Activated CD4-positive, alpha-beta memory T cell treated with anti-CD3 and anti-CD28 coated beads, Interleukin-2, amount 10 ng/mL, durations not matched to agents 7 days and 5 days (primary cell): Measurements from ENCODE around the gene HUNK. TPM values are rescaled to one million over a fixed set of nuclear protein-coding genes. Genes with fewer than 3 reads are reported as not detected.

ENCODE experiments used
- CTCF ChIA-PET: fragments of 350-600 bp; sonication (Branson Sonifier 250); formaldehyde crosslinking; loops from one replicate; lab custom pipeline; 2021; ENCODE audit warnings: antibody characterized with exemption, inconsistent platforms; lab: Charles Lee
- POLR2A ChIA-PET: fragments of 350-600 bp; sonication (Branson Sonifier 250); formaldehyde crosslinking; loops from one replicate; lab custom pipeline; 2021; ENCODE audit warnings: antibody characterized with exemption; lab: Charles Lee
- DNase-seq: peaks from one replicate; pipeline ENCODE4 v3.0.0-alpha.2; 2020
- H3K27ac Mint-ChIP-seq: one replicate; pipeline ENCODE4 v1.8.0; 2021; ENCODE audit warnings: mild to moderate bottlenecking, mixed read lengths
- H3K27me3 Mint-ChIP-seq: one replicate; pipeline ENCODE4 v1.8.0; 2021; ENCODE audit warnings: mixed read lengths
- H3K36me3 Mint-ChIP-seq: one replicate; pipeline ENCODE4 v1.8.0; 2021; ENCODE audit warnings: low read depth, mixed read lengths
- H3K4me1 Mint-ChIP-seq: one replicate; pipeline ENCODE4 v1.8.0; 2021; ENCODE audit warnings: mixed read lengths
- H3K4me3 Mint-ChIP-seq: one replicate; pipeline ENCODE4 v1.8.0; 2021; ENCODE audit warnings: mild to moderate bottlenecking, mixed read lengths
- H3K9me3 Mint-ChIP-seq: one replicate; pipeline ENCODE4 v1.8.0; 2021; ENCODE audit warnings: mixed read lengths
- total RNA-seq, 2 experiments: library from RNA; stranded (reverse); gene quantifications; one replicate each; pipeline ENCODE4 v1.2.3, GENCODE V29; 2021

Gene HUNK
- total RNA-seq, 2 experiments from 2014 or later = 0.03 to 0.05 TPM

DNA sequence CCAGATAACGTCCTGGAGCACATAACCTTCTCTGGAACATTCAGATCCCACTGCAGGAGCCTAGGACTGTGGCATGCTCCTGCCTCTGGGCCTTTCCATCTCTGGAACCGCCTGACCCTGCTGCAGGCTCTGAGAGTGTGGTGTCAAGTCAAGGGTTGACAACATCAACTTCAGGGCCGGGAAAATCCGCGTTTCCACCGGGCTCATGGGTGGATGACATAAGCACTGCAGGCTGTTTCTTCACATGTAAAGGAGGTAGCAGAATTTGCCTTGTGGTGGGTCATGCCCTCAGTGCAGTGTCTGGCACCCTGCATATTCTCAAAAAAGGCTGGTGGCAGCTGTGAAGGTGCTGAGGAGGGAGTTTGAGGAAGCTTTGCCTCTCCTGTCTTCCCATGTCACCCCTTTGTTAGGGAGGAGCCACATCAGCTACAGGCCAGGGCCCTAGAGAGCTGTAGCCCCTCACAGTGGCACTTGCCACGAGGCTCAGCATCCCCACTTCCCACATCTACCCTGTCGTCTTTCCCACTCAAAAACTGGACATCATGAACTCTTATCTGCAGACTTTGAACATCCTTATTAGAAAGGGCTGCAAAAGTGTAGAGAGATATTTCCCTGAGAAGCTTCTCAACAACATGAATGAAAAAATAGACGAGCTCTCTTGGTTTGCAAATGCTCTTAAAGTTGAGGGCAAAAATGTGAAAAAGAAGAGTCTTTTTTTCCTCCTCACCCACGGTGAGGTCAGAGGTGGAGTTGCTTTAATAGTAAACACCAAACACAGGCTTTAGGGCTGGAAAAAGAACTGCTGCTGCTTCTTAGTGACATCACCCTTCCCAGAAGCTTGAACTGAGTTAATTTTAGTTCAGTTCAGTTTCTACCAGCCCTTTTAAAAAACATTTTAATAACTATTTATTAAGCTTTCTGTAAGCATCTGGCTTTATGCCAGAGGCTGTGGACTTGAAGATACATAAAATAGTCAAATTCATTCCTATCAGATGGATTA is 121.3 kb downstream of the HUNK start:
- ChIA-PET POLR2A (no interaction called here), CTCF (no interaction called here)
- H3K4me3 Mint-ChIP-seq = no peak overlapping the region
- no peaks in the 10 kb centered on the region for H3K27me3 Mint-ChIP-seq
- no peaks in the 10 kb centered on the region for H3K9me3 Mint-ChIP-seq
- no peaks in the 10 kb centered on the region for H3K36me3 Mint-ChIP-seq
- DNase-seq = no peak
- no peak overlapping the region for H3K27ac Mint-ChIP-seq
- H3K4me1 Mint-ChIP-seq = no peaks in the 10 kb centered on the region

DNA sequence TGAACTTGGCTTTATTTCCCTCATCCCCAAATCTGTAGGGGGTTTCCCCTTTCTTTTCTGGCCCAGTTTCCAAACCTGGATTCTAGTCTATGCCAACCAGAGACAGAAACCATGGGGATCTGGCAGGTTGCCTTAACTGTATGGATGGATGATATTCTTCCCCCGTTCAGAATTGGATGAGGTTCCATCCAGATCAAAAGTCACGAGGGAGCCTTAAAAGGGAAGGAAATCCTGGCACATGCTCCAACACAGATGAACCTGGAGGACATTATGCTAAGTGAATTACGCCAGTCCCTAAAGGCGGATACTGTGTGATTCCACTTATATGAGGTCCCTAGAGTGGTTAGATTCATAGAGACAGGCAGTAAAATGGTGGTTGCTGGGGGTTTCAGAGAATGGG is 124.4 kb downstream of the HUNK start:
- Mint-ChIP-seq H3K4me1 (no peaks in the 10 kb centered on the region), H3K27ac (no peak overlapping the region), H3K9me3 (no peaks in the 10 kb centered on the region), H3K27me3 (no peaks in the 10 kb centered on the region), H3K4me3 (no peak overlapping the region), H3K36me3 (no peaks in the 10 kb centered on the region)
- DNase-seq = no peak
- POLR2A ChIA-PET = no interaction called here
- CTCF ChIA-PET = no interaction called here

DNA sequence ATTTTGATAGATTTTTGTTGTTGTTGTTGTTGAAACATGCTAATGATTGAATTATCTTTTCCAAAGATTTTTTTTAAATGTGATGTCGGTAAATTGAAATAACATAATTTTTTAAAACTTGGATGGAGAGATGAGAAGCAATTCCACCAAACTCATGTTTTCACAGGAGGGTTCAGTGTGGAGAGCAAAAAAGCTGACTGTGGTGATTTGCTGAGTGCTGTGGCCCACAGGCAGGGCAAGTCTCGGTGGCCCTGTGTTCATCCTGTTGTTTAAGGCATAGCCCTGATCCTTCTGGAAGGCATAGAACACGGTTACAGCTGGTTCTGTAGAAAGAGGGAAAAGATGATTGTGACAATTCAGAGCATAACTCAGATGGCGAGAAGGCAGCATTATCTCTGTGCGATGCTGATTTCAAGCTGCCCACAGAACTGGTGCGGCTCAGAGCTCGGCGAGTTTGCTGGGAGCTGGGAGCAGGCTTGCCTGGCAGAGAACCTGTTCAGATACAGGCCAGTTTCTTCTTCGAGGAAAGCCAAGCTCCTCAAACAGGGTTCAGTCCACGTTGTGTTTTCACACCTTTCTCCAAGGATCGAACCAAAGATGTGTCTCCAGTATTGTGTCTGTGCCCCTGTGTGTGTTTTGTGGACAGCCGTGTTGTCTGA is 127.1 kb downstream of the HUNK start:
- Mint-ChIP-seq H3K4me1 (no peaks in the 10 kb centered on the region), H3K4me3 (no peak overlapping the region), H3K9me3 (no peaks in the 10 kb centered on the region), H3K36me3 (no peaks in the 10 kb centered on the region), H3K27me3 (no peaks in the 10 kb centered on the region), H3K27ac (no peak overlapping the region)
- CTCF ChIA-PET = no interaction called here
- no peak for DNase-seq
- POLR2A ChIA-PET = no interaction called here

DNA sequence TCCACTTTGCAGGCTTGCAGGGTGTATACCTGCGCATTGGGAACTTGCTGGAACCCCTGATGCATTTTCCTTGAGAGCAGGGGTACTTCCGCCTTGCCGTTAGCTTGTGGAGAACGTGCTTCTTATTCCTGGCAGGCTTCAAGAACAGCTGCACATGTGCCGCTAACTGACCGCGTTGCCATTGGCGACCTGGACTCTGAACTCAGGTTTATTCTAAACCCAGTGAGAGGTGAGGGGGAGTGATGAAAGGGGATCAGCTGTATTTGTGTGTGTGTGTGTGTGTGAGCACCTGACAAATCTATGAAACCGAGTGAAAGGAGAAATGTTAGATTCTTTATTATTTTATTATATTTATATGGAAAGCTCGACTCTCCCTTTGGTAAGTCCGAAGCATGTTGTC is 128.6 kb downstream of the HUNK start:
- H3K4me1 Mint-ChIP-seq = no peaks in the 10 kb centered on the region
- H3K36me3 Mint-ChIP-seq = no peaks in the 10 kb centered on the region
- ChIA-PET POLR2A (no interaction called here), CTCF (no interaction called here)
- H3K27me3 Mint-ChIP-seq = no peaks in the 10 kb centered on the region
- H3K27ac Mint-ChIP-seq = no peak overlapping the region
- no peaks in the 10 kb centered on the region for H3K9me3 Mint-ChIP-seq
- DNase-seq = no peak
- no peak overlapping the region for H3K4me3 Mint-ChIP-seq

DNA sequence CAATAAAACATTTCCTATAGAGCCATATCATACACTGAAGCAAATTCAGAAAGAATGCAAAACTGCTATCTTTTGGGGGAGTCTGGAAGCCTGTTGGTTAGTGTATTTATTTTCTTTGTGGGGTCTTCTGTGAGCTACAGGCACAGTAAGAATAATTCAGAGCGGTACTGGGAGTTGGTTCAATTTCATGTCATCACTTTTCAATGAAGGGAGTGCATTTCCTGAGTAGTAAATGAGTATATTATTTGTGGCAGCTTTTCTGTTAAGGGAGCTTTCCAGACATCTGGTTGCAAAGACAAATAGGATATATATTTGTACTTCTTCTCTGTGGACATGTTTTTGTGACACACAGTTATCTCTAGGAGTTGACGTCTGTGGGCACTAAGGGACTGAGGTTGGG is 130.6 kb downstream of the HUNK start:
- Mint-ChIP-seq H3K36me3 (no peaks in the 10 kb centered on the region), H3K27me3 (no peaks in the 10 kb centered on the region), H3K4me1 (no peaks in the 10 kb centered on the region), H3K27ac (no peak overlapping the region), H3K4me3 (no peak overlapping the region), H3K9me3 (no peaks in the 10 kb centered on the region)
- POLR2A ChIA-PET = no interaction called here
- CTCF ChIA-PET = no interaction called here
- DNase-seq = no peak

DNA sequence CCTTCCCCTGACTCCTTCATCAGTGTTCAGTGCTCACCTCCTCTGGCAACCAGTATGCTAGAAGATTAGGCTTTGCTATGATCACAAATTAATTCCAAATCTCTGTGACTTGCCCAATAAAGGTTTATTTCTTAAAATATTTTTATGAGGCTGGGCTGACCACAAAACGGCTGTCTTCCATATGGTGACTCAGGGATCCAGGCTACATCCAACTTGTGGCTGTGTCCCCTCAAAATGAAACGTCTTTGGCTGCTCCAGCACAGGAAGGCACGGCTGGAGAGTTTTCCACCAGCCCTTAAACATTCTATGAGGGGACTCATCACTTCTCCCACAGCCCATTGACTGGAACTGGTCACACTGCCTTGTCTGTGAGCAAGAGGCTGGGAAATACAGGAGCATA is 131.5 kb downstream of the HUNK start:
- CTCF ChIA-PET = no interaction called here

DNA sequence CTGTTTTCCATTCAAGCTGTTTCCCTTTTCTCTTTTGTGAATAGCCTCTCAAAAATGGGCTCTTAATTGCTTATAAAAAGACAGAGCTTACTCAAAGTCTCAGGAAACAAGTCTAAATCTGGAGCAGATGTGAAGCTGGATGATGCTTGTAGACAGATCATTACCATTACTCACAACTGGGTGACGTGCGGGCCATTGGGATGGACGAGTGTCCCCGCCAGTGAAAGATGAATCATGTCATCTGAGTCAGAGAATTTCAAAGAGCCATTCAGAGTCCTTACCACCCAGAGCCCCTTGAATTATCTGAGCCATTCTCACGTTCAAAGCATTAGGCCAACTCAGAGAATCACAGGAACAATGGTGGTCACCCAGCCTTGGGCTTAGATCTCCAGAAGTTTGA is 134.6 kb downstream of the HUNK start:
- Mint-ChIP-seq H3K9me3 (no peaks in the 10 kb centered on the region), H3K4me1 (no peaks in the 10 kb centered on the region), H3K36me3 (no peaks in the 10 kb centered on the region), H3K4me3 (no peak overlapping the region), H3K27me3 (no peaks in the 10 kb centered on the region), H3K27ac (no peak overlapping the region)
- no peak for DNase-seq
- ChIA-PET POLR2A (no interaction called here), CTCF (no interaction called here)

More for the DNA sequence above, 131.5 kb downstream of the HUNK start:
- no peak for DNase-seq
- Mint-ChIP-seq H3K27ac (no peak overlapping the region), H3K27me3 (no peaks in the 10 kb centered on the region), H3K36me3 (no peaks in the 10 kb centered on the region), H3K4me1 (no peaks in the 10 kb centered on the region), H3K9me3 (no peaks in the 10 kb centered on the region), H3K4me3 (no peak overlapping the region)
- POLR2A ChIA-PET = no interaction called here

DNA sequence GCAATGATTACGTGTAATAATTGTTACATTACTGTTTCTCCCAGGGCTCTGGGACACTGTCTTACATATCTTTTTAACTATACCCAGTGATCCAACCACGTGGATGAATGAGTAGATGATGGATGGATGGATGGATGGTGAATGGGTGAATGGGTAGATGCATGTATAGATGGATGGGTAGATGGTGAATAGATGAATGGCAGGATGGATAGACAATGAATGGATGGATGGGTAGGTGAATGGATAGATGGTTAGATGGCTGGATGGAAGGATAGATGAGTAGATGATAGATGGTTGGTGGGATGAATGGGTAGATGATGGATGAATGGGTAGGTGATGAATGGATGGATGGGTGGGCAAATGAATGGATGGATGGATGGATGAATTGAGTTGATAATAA is 135.9 kb downstream of the HUNK start:
- H3K36me3 Mint-ChIP-seq = no peaks in the 10 kb centered on the region

DNA sequence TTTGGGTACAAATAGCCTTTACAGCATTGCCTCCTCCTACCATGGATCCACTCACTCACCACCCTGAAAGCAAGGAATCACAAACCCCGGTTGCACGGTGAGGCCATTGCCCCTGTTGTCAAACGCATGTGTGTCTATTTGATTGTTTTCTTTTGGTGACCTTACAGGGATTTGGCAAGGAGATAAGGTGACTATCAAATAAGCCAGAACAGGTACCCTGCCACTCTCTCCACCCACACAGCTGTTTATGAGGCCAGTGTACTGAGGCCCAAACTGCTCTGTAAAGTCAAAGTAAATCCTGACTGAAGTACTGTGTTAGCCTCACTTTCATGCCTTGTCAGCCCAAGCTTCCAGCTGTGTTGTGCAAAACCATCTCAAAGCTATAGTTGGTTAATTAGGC is 136.4 kb downstream of the HUNK start:
- Mint-ChIP-seq H3K27ac (no peak overlapping the region), H3K36me3 (no peaks in the 10 kb centered on the region), H3K4me3 (no peak overlapping the region), H3K9me3 (no peaks in the 10 kb centered on the region), H3K27me3 (no peaks in the 10 kb centered on the region), H3K4me1 (no peaks in the 10 kb centered on the region)
- ChIA-PET CTCF (no interaction called here), POLR2A (no interaction called here)
- no peak for DNase-seq

More for the DNA sequence above, 135.9 kb downstream of the HUNK start:
- CTCF ChIA-PET = no interaction called here
- no peaks in the 10 kb centered on the region for H3K4me1 Mint-ChIP-seq
- H3K4me3 Mint-ChIP-seq = no peak overlapping the region
- no peaks in the 10 kb centered on the region for H3K9me3 Mint-ChIP-seq
- DNase-seq = no peak
- POLR2A ChIA-PET = no interaction called here
- no peaks in the 10 kb centered on the region for H3K27me3 Mint-ChIP-seq
- H3K27ac Mint-ChIP-seq = no peak overlapping the region

DNA sequence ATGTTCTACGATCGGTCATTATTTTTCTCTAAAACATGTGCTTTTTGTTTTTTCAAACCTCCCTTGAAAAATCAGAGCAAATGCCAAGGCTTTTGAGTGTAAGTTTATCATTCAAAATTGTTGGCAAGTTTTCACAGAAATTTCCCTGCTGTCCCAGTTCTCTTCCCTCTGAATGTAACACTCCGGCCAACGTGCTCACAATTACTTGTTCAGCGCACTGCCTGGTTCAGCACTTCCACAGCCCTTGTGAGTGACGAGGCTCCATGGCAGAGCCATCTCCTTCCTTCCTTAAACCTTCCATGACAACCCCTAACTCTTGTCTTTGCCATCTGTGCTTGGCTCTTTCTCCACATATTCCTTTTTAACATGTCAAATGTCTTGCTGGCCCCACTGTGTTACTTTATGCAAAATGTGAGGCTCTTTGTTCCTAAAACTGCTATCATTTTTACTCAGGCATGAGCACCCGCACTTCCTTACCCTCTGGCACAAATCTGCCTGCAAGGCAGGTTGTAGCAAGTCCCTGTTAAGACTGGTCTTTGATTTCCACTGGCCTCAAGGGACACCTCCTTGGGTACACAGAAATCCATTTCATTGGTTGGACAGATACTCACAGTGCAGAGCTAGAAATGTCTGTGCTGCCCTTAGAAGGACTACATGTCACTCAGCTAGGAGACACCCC is 142.8 kb downstream of the HUNK start:
- Mint-ChIP-seq H3K27me3 (no peaks in the 10 kb centered on the region), H3K4me1 (no peaks in the 10 kb centered on the region), H3K9me3 (no peaks in the 10 kb centered on the region), H3K4me3 (no peak overlapping the region), H3K27ac (no peak overlapping the region), H3K36me3 (no peaks in the 10 kb centered on the region)
- DNase-seq = no peak
- POLR2A ChIA-PET = interaction anchor here (0.6 kb wide), 1 partner anchor 311 kb away, joined by 3 read pairs; no protein-coding TSS in a partner anchor
- CTCF ChIA-PET = no interaction called here

DNA sequence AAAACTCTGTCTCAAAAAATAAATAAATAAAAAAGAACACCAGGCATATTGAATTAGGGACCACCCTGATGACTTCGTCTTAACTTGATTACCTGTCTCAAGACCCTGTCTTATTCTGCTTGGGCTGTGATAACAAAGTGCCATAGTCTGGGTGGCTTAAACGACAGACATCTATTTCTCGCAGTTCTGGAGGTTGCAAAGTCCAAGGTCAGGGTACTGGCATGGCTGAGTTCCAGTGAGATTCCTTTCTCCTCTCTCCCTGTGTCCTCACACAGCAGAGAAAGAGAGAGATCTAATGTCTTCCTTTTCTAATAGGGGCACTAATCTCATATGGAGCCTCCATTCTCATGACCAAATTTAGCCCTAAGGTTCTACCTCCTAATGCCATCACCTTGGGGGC is 145.6 kb downstream of the HUNK start:
- no peaks in the 10 kb centered on the region for H3K9me3 Mint-ChIP-seq
- H3K4me1 Mint-ChIP-seq = no peaks in the 10 kb centered on the region
- POLR2A ChIA-PET = no interaction called here
- no peak overlapping the region for H3K4me3 Mint-ChIP-seq
- H3K27ac Mint-ChIP-seq = no peak overlapping the region
- H3K27me3 Mint-ChIP-seq = no peaks in the 10 kb centered on the region
- no peak for DNase-seq
- no peaks in the 10 kb centered on the region for H3K36me3 Mint-ChIP-seq
- CTCF ChIA-PET = no interaction called here

DNA sequence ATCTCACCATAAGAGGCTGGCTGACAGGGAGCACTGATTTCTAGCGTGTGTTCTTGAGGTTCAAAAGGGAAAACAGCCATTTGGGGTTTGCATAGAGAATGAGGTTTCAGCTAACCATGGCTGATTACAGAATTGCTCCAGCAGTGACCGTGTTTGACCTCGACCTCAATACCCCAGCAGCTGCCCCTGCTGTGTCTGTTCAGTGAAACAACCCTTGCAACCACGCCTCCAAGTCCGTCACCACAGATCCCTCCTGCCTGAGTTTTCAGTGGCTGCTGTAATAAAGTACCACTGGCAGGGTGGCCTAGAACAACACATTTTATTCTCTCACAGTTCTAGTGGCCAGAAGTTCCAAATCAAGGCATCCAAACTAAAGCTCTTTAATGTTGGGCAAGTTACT is 147.7 kb downstream of the HUNK start:
- POLR2A ChIA-PET = no interaction called here
- Mint-ChIP-seq H3K4me3 (no peak overlapping the region), H3K27ac (no peak overlapping the region), H3K4me1 (no peaks in the 10 kb centered on the region), H3K27me3 (no peaks in the 10 kb centered on the region), H3K36me3 (no peaks in the 10 kb centered on the region), H3K9me3 (no peaks in the 10 kb centered on the region)
- CTCF ChIA-PET = no interaction called here
- no peak for DNase-seq

DNA sequence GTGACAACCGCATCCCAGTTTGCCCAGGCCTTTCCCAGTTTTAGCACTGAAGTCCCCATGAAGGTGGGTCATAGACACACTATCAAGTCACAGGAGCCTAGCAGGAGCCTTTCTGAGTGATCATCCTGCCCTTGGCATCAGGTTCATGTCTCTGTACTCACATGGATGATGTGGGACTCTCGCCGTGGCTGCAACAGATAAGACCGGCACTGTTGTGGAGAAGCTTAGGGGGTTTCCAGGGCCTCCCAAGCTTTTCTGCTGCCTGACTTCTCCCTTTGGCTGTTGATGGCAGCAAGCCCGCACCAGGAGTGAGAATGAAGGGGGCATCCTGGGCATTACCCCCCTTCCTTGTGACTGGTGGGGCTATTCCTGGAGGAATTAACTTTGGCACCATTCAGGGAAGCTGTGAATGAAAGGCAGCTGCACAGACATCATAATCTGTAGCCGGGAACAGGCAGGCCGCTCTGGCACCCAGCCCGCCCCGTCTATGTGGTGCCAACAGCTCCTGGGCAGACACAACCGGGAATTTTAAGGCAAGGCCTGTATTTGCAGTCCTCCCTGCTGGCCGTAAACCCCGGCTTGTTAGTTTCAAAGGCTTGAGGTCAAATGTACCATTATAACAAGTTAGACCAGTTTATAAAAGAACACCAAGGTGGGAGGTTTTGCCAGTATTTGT is 148.6 kb downstream of the HUNK start:
- Mint-ChIP-seq H3K4me1 (no peaks in the 10 kb centered on the region), H3K36me3 (no peaks in the 10 kb centered on the region), H3K4me3 (no peak overlapping the region), H3K9me3 (no peaks in the 10 kb centered on the region), H3K27ac (no peak overlapping the region), H3K27me3 (no peaks in the 10 kb centered on the region)
- no peak for DNase-seq
- ChIA-PET POLR2A (no interaction called here), CTCF (no interaction called here)
